SK-N-SH treated with all-trans-retinoic acid at 6 μM for 48 hours (cell line): ENCODE data around the gene UNC13C.

Source experiments
- ATAC-seq: fragments of 200-7000 bp; cut with Tn5 transposase; 3 replicates; pipeline ENCODE4 v1.9.1; 2020; ENCODE audit warnings: mild to moderate bottlenecking, moderate library complexity
- ARNTL ChIP-seq: fragments of 450-650 bp; formaldehyde crosslinking; IDR thresholded peaks from 2 replicates; pipeline ENCODE4 v1.5.0; 2020; ENCODE audit warnings: low read depth, mild to moderate bottlenecking, moderate library complexity, borderline replicate concordance
- BACH2 ChIP-seq: fragments of 250-450 bp; sonication (Bioruptor Pico); IDR thresholded peaks from 2 replicates; pipeline ENCODE4 v1.9.0; 2021; ENCODE audit warnings: mild to moderate bottlenecking, borderline replicate concordance
- CREB5 ChIP-seq: fragments of 250-450 bp; sonication (Bioruptor Pico); IDR thresholded peaks from 2 replicates; pipeline ENCODE4 v1.5.1; 2020; ENCODE audit warnings: low read depth, mild to moderate bottlenecking, moderate library complexity
- CSRNP3 ChIP-seq: fragments of 250-450 bp; sonication (Bioruptor Pico); IDR thresholded peaks from 2 replicates; pipeline ENCODE4 v1.5.1; 2021; ENCODE audit warnings: mild to moderate bottlenecking, moderate library complexity
- ESRRG ChIP-seq: fragments of 250-450 bp; sonication (Bioruptor Pico); IDR thresholded peaks from 2 replicates; pipeline ENCODE4 v1.6.1; 2021; ENCODE audit warnings: mild to moderate bottlenecking
- GLIS3 ChIP-seq: fragments of 250-450 bp; sonication (Bioruptor Pico); IDR thresholded peaks from 2 replicates; pipeline ENCODE4 v1.5.0; 2020; ENCODE audit warnings: mild to moderate bottlenecking, moderate library complexity
- ISL1 ChIP-seq: fragments of 250-450 bp; sonication (Bioruptor Pico); IDR thresholded peaks from 2 replicates; pipeline ENCODE4 v2.1.2; 2022; ENCODE audit warnings: mild to moderate bottlenecking, moderate library complexity
- PATZ1 ChIP-seq: fragments of 250-450 bp; sonication (Bioruptor Pico); IDR thresholded peaks from 2 replicates; pipeline ENCODE4 v1.8.0; 2020; ENCODE audit warnings: mild to moderate bottlenecking, moderate library complexity, borderline replicate concordance
- POU6F1 ChIP-seq: fragments of 250-450 bp; sonication (Bioruptor Pico); IDR thresholded peaks from 2 replicates; pipeline ENCODE4 v1.8.0; 2021; ENCODE audit warnings: low read depth, mild to moderate bottlenecking, moderate library complexity, borderline replicate concordance
- PPARA ChIP-seq: fragments of 250-450 bp; sonication (Bioruptor Pico); IDR thresholded peaks from 2 replicates; pipeline ENCODE4 v1.5.0; 2020; ENCODE audit warnings: mild to moderate bottlenecking, borderline replicate concordance
- SNAI2 ChIP-seq: fragments of 250-450 bp; sonication (Bioruptor Pico); IDR thresholded peaks from 2 replicates; pipeline ENCODE4 v1.5.0; 2020; ENCODE audit warnings: mild to moderate bottlenecking, moderate library complexity
- TCF4 ChIP-seq: fragments of 250-450 bp; sonication (Bioruptor Pico); IDR thresholded peaks from 2 replicates; pipeline ENCODE4 v1.8.0; 2021; ENCODE audit warnings: mild to moderate bottlenecking, moderate library complexity, borderline replicate concordance
- TOX ChIP-seq: fragments of 250-450 bp; sonication (Bioruptor Pico); IDR thresholded peaks from 2 replicates; pipeline ENCODE4 v1.8.0; 2021; ENCODE audit warnings: mild to moderate bottlenecking, moderate library complexity, borderline replicate concordance
- TSHZ2 ChIP-seq: fragments of 250-450 bp; sonication (Bioruptor Pico); IDR thresholded peaks from 2 replicates; pipeline ENCODE4 v1.5.0; 2020; ENCODE audit warnings: mild to moderate bottlenecking, moderate library complexity
- ZC3H10 ChIP-seq: fragments of 250-450 bp; sonication (Bioruptor Pico); IDR thresholded peaks from 2 replicates; pipeline ENCODE4 v1.5.1; 2021; ENCODE audit warnings: mild to moderate bottlenecking, moderate library complexity
- ZFP3 ChIP-seq: fragments of 250-450 bp; sonication (Bioruptor Pico); IDR thresholded peaks from 2 replicates; pipeline ENCODE4 v1.5.0; 2020; ENCODE audit warnings: mild to moderate bottlenecking, moderate library complexity
- ZFP30 ChIP-seq: fragments of 450-650 bp; formaldehyde crosslinking; IDR thresholded peaks from 2 replicates; pipeline ENCODE4 v1.5.0; 2022; ENCODE audit warnings: mild to moderate bottlenecking, moderate library complexity
- ZNF565 ChIP-seq: fragments of 450-650 bp; formaldehyde crosslinking; conservative IDR thresholded peaks from 2 replicates; pipeline ENCODE4 v1.5.0; 2020; ENCODE audit warnings: low read depth, mild to moderate bottlenecking, moderate library complexity
- ZNF70 ChIP-seq: fragments of 450-650 bp; formaldehyde crosslinking; IDR thresholded peaks from 2 replicates; pipeline ENCODE4 v1.5.0; 2020; ENCODE audit warnings: mild to moderate bottlenecking, moderate library complexity
- ZNF8 ChIP-seq: fragments of 450-650 bp; formaldehyde crosslinking; IDR thresholded peaks from 2 replicates; pipeline ENCODE4 v1.5.0; 2020; ENCODE audit warnings: mild to moderate bottlenecking, moderate library complexity

Gene UNC13C

GRCh38 chr15:54206586-54207321 is 228.5 kb downstream of the UNC13C start:
- ATAC-seq = no peak
- TF ChIP-seq GLIS3 (CRISPR knock-in tag) = no peak
- no peak for TF ChIP-seq ZNF565 (CRISPR knock-in tag)
- no peak for TF ChIP-seq ZC3H10 (CRISPR knock-in tag)
- TF ChIP-seq ZNF70 = no peak
- no peak for TF ChIP-seq PATZ1
- TF ChIP-seq ESRRG (CRISPR knock-in tag) = no peak
- no peak for TF ChIP-seq PPARA
- TF ChIP-seq SNAI2 (CRISPR knock-in tag) = no peak
- TF ChIP-seq TOX (CRISPR knock-in tag) = no peak
- TF ChIP-seq CSRNP3 = no peak
- TF ChIP-seq TSHZ2 = no peak
- TF ChIP-seq CREB5 (CRISPR knock-in tag) = no peak
- no peak for TF ChIP-seq TCF4 (CRISPR knock-in tag)
- no peak for TF ChIP-seq POU6F1
- no peak for TF ChIP-seq ZFP3 (CRISPR knock-in tag)
- TF ChIP-seq ISL1 (CRISPR knock-in tag) = no peak
- TF ChIP-seq, all 23 proteins: peak for 0

- no peak for TF ChIP-seq SNAI2 (CRISPR knock-in tag)
- TF ChIP-seq ZC3H10 (CRISPR knock-in tag) = no peak
- TF ChIP-seq BACH2 = no peak
- TF ChIP-seq ISL1 (CRISPR knock-in tag) = no peak
- TF ChIP-seq PPARA = no peak
- TF ChIP-seq ZNF70 = no peak
- no peak for TF ChIP-seq TOX (CRISPR knock-in tag)
- no peak for TF ChIP-seq ZFP30 (CRISPR knock-in tag)
- TF ChIP-seq POU6F1 = no peak
- no peak for TF ChIP-seq PATZ1
- TF ChIP-seq ARNTL (CRISPR knock-in tag) = no peak
- no peak for TF ChIP-seq CREB5 (CRISPR knock-in tag)
- TF ChIP-seq GLIS3 (CRISPR knock-in tag) = no peak
- no peak for TF ChIP-seq ESRRG (CRISPR knock-in tag)
- no peak for TF ChIP-seq ZNF565 (CRISPR knock-in tag)
- TF ChIP-seq ZNF8 (CRISPR knock-in tag) = no peak
- ATAC-seq = no peak
These were observed 230.5 kb downstream of the UNC13C start for GRCh38 chr15:54208786-54209185.
